LNCaP clone FGC (cell line): ENCODE measurements around the gene DYRK1B.
A peak's percentile ranks its signal among the peaks of the same experiment; 100 is the strongest.
"Not testable (repeated sequence)": the region's sequence is repeated elsewhere in the genome, so short reads cannot be mapped to it uniquely, and the experiment has no call there.

ENCODE experiments used
- DNase-seq: peaks from one replicate; pipeline ENCODE4 v3.0.0-alpha.2; 2011; ENCODE audit warnings: low read depth
- H3K4me3 ChIP-seq: 2 replicates; pipeline ENCODE4 v1.5.1; 2011; ENCODE audit warnings: mild to moderate bottlenecking, low read depth, low read length, control low read depth
- TF ChIP-seq, protein P1 (sequence below): IDR thresholded peaks from 2 replicates; pipeline ENCODE4 v1.5.1; 2012; ENCODE audit warnings: mild to moderate bottlenecking; ENCODE audit not compliant: control insufficient read depth, insufficient read depth; ENCODE audit errors: extremely low read depth

Gene DYRK1B

DNA sequence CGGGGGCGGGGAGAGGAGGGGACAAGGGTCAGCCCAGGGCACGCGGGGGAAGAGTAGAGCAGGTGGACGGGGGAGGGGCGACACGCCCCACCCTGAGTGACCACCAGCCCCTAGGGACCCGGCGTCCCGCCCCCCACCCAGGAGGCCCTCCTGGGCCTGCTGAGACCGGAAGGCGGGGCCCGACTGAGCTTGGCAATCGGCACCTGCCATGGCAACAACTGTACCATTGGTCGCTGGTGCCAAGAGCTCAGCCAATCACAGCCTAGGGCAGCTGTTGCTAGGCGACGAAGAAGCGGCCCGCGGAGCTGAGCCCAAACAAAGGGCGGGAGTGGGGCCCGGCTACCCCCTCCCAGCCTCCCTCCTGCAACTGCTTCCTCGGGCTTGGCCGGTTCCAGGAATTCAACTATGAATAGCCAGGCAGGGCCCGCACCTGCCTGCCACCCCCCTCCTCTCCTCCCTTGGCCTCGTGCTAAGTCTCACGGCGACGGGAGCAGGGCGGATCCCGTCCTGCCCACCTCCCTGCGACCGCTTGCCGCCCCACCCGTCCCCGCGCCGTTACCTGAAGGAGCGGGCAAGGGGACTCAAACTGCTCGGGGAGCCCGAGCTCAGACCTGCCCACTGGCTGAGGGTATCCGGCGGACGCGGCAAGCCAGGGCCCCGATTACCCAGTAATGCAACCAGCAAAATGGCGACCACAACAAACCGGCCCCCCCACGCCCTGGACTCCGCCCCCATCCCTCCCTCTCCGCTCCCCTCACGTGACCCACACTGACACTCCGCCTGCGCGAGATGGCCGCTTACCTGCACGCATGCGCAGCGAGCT is at the start of gene DYRK1B:
Gene DYRK1B (minus strand): TSS at position 699 of the 823 bp plus-strand sequence. CDS start 2,295 bp downstream, outside the sequence.
- peak within 1 kb of the TSS; percentile 95 for H3K4me3 ChIP-seq
- TF ChIP-seq, protein P1, sequence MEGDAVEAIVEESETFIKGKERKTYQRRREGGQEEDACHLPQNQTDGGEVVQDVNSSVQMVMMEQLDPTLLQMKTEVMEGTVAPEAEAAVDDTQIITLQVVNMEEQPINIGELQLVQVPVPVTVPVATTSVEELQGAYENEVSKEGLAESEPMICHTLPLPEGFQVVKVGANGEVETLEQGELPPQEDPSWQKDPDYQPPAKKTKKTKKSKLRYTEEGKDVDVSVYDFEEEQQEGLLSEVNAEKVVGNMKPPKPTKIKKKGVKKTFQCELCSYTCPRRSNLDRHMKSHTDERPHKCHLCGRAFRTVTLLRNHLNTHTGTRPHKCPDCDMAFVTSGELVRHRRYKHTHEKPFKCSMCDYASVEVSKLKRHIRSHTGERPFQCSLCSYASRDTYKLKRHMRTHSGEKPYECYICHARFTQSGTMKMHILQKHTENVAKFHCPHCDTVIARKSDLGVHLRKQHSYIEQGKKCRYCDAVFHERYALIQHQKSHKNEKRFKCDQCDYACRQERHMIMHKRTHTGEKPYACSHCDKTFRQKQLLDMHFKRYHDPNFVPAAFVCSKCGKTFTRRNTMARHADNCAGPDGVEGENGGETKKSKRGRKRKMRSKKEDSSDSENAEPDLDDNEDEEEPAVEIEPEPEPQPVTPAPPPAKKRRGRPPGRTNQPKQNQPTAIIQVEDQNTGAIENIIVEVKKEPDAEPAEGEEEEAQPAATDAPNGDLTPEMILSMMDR, result no peak
- peak; percentile 92 for DNase-seq

DNA sequence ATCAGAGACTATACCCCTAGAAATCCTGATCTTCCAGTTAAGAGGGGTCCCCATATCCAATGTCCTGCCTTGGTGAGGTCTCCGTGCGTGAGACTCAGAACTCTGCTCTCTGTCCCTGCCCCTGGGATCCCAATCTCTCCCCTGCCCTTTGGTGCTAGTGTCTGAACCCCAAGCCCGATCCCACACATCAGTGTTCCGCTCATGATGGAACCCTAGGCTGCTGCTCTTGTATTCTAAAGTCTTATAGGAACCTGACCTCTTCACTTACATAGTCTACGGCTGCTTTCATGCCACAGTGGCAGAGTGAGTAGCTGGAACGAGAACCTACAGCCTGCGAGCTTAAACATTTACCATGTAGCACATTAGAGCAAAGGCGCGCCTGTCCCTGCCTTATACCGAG is 48.7 kb upstream of the DYRK1B start:
- DNase-seq, H3K4me3 ChIP-seq: not testable (repeated sequence)

DNA sequence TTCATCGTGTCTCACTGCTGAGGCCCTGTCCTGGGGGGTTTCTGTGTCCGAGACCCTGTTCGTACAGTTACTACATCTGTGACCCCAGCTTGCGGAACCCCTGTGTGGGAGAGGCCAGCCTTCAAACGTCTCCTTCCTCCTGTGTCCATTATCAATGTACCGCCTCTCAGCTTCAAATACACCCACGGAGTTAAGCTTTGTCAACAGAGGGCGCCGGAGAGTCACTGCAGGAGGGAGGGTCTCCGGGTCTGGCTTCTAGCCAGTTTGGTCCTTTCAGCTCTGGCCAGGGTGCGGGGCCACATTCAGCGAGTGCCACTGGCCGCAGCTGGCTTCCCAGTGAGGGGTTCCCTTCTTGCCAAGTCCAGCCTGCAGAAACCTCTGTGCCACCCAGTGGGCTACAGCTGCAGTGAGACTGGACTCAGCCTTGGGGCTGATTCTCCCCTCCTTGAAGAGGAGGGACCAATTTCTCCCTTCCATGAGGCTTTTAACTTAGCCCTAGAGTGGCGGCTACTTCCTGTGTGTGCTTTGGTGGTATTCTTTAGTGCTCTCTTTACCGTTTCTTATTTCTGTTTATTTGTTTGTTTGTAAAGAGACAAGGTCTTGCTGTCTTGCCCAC is 47.6 kb upstream of the DYRK1B start:
- TF ChIP-seq, protein P1, result peak; percentile 58
- not testable (repeated sequence) for DNase-seq, H3K4me3 ChIP-seq

DNA sequence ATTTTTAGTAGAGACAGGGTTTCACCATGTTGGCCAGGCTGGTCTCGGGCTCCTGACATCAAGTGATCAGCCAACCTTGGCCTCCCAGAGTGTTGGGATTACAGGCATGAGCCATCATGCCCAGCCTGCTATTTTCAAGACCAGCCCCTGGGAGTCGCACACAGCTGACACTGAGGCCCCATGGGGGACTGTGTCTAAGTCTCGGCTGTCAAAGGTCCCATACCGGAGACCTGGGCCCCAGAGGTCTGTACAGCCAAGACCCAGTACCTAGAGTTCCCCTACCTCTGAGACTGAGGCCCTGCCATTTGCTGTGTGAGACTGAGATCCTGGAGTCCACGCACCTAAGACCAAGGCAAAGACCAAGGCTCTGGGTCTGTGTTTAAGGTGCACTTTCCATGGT is 46.3 kb upstream of the DYRK1B start:
- H3K4me3 ChIP-seq, DNase-seq: not testable (repeated sequence)

DNA sequence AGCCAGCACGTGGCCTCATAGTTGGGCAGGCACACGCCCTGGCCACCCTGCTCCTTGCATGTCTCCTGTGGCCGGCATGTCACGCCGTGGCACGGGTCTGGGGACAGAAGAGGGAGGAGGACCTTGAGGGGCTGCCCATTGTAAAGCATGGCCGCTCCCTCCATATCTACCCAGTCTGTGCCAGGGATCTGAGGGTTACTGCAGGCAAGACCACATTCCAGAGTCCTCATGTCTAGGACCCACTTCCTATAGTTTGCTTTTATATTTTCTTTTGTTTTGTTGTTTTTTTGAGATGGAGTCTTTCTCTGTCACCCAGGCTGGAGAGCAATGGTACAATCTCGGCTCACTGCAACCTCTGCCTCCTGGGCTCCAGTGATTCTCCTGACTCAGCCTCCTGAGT is 45.8 kb upstream of the DYRK1B start:
- not testable (repeated sequence) for DNase-seq, H3K4me3 ChIP-seq

DNA sequence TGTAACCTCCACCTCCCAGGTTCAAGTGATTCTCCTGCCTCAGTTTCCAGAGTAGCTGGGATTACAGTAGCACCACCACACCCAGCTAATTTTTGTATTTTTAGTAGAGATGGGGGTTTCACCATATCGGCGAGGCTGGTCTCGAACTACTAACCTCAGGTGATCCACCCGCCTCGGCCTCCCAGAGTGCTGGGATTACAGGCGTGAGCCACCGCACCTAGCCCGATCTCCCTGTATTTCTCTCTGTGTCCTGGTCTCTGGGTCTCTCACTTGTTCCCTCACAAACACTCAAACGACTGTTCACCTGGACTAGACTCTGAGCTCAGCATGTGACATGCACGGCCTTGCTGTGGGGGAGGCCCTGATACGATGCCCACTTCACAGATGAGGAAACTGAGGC is 44.9 kb upstream of the DYRK1B start:
- H3K4me3 ChIP-seq, DNase-seq: not testable (repeated sequence)

DNA sequence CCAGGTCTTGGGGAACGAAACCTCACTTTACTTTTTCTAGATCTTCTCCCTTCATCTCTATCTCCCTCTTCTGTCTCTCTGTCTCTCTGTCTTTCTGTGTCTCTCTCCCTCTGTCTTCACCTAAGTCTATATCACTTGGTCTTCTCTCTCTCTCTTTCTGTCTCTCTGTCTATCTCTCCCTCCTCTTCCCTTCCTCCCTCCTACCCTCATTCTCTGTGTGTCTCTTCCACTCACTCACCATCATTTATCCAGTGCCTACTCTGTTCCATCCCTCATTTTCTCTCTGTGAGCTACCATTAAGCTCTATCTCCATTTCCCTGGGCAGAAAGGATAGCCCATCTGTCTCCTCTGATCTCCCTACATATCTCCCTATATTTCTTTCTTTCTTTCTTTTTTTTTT is 44.4 kb upstream of the DYRK1B start:
- TF ChIP-seq, protein P1, result no peak
- no peak for DNase-seq
- no peak overlapping the region for H3K4me3 ChIP-seq

DNA sequence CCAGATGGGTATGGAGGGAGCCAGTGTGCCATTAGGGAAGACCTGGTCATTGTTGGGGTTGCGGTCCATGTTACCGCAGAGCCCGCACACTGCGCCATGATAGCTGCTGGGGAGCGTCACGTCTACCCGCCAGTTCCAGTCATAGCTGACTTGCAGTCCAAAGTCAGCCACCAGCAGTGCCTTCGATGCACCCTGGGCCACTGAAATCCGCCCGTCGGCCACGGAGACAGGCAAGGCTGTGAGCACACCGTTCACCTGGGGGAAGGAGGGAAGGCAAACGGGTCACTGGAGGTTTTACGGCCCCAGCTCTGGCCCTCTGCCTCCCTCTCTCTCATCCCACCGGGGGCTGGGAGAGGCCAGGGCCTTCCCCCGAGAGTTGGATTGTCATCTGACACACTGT is 44.0 kb upstream of the DYRK1B start:
- DNase-seq, H3K4me3 ChIP-seq: not testable (repeated sequence)

DNA sequence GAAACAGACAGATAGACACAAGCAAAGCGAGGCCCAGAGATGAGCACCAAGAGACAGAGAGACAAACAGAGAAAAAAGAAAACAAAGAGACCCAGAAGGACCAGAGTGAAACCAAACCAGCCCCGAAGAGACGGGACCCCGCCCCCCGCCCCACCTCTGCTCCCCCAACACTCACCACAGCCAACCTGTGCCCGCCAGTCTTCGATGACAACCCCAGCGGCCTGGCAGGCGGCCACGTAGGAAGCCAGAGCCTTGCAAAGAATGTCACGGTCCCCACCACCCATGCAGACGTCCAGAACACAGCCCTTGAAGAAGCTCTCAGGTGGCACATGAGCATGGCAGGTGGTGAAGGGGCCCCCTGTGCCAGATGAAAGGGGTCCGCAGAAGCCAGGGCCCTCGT is 43.5 kb upstream of the DYRK1B start:
- not testable (repeated sequence) for H3K4me3 ChIP-seq, DNase-seq

DNA sequence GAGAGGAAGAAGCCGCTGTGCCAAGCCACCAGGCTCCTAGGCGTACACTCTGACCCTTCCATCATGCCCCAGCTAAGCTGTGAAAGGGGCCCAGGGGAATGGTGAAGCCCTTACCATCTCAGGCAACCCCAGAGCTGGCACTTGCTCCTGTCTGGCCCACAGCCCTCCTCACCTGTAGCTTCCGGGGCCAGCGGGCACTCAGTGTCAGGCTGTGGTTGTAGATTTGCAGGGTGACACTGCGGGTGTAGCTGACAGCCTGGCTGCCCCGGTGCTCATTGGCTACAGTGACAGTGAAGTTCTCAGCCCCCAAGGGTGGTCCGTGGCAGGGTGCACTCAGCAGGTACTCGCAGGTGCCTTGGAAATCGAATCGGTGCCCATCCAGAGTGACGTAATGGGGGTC is 42.5 kb upstream of the DYRK1B start:
- not testable (repeated sequence) for H3K4me3 ChIP-seq

DNA sequence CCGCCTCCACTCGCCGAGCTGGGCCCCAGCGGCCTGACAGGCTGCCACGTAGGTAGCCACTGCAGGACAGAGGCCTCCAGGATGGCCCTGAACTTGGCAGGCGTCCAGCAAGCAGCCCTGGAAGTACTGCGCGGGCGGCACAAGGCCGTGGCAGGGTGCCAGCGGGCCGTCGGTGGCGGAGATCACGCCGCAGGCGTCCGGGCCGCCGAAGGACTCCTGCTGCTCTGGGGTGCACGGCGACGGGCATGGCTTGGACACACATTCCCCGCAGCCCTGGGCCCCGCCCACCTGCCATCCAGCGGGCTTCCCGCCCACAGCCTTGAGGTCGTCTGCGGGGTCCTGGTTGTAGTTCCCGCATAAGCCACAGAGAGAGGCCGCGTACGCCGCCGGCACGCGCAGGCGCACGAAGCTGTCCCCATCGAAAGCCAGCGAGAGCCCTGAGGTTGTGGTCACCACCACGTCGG is 41.5 kb upstream of the DYRK1B start:
- H3K4me3 ChIP-seq, DNase-seq: not testable (repeated sequence)

More for the DNA sequence above, 42.5 kb upstream of the DYRK1B start:
- DNase-seq, result not testable (repeated sequence)
